ENCODE data around the gene KCNMA1. TPM values are rescaled to one million over a fixed set of nuclear protein-coding genes. Genes with fewer than 3 reads are reported as not detected.

KCNMA1 gene
- total and polyA plus RNA-seq, 5 experiments from 2014 or later, result not detected

DNA sequence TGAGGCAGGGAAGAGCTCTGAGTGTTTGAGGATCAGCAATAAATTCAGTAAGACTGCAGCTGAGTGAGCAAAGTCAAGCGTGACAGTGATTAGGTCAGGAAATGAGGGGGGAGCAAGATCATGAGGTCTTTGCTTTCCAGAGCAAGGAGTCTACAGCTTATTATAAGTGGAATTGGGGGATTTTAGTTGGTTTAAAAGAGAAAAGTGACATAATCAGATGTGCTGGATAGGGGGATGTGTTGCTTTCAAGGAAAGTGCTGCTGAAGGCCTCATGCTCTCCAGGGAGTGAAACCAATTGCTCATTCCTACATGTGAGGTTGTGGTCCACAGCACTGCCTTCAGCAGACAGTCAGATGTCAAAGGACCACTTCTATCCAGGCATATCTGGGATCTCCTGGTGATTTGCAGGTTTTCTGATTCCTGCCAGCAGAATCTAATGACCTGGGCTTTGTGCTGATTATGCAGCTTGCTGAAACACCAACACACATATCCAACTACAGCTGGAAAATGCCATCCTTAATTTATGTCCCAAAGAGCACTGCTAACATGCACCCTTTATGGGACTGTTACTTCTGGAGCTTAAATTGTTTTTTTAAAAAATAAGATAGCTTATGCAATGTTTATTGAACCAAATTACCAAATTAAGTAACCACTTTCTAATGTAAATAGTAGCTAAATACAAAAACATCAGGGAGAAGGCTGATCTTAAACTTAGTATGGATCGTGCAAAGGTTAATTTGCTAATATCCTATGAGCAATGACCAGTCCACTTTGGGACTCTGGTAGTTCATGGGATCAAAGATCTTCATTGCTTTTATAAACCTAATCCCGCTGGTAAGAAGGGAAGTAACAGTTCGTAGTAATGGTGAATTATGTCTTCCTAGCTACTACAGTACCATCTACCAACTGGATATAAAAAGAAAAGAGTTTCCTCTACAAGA, 607.6 kb downstream of the KCNMA1 start:
- DNase-seq (no peak), ATAC-seq (no peak)
- POLR2A ChIA-PET, result interaction anchor here (1.6 kb wide), 1 partner anchor 12 kb away, joined by 5 read pairs; no protein-coding TSS in a partner anchor
- Mint-ChIP-seq H3K4me1 (peaks cover 0 to 10% (median 3%) of the 10 kb centered on the region in 4 donors), H3K27ac (no peak overlapping the region), H3K36me3 (no peaks in the 10 kb centered on the region), H3K27me3 (peaks cover 7 to 38% (median 11%) of the 10 kb centered on the region in 5 donors), H3K4me3 (no peak overlapping the region), H3K9me3 (no peaks in the 10 kb centered on the region)

- Mint-ChIP-seq H3K27ac (no peak overlapping the region), H3K4me1 (peaks cover 0 to 10% (median 2%) of the 10 kb centered on the region in 4 donors), H3K9me3 (peaks cover 0 to 2% (median 0%) of the 10 kb centered on the region in 9 donors), H3K36me3 (no peaks in the 10 kb centered on the region), H3K27me3 (peaks cover 10 to 36% (median 12%) of the 10 kb centered on the region in 5 donors), H3K4me3 (no peak overlapping the region)
- ATAC-seq (no peak), DNase-seq (no peak)
- POLR2A ChIA-PET, result interaction anchor here (1.6 kb wide), 1 partner anchor 14 kb away, joined by 5 read pairs; no protein-coding TSS in a partner anchor
These were observed 609.6 kb downstream of the KCNMA1 start for GRCh38 chr10:77028042-77028441.

- Mint-ChIP-seq H3K27ac (no peak overlapping the region), H3K9me3 (peaks cover 0 to 2% (median 0%) of the 10 kb centered on the region in 9 donors), H3K4me3 (no peak overlapping the region), H3K36me3 (no peaks in the 10 kb centered on the region), H3K4me1 (peaks cover 0 to 10% (median 2%) of the 10 kb centered on the region in 4 donors), H3K27me3 (peaks cover 10 to 32% (median 14%) of the 10 kb centered on the region in 5 donors)
- ATAC-seq, result no peak
- POLR2A ChIA-PET, result no interaction called here
- DNase-seq, result no peak
These were observed 610.0 kb downstream of the KCNMA1 start for GRCh38 chr10:77027576-77027975.

- POLR2A ChIA-PET, result no interaction called here
These were observed 610.5 kb downstream of the KCNMA1 start for GRCh38 chr10:77027141-77027540.

GRCh38 chr10:77026148-77026547, 611.5 kb downstream of the KCNMA1 start:
- Mint-ChIP-seq H3K27me3 (peaks cover 10 to 35% (median 16%) of the 10 kb centered on the region in 5 donors), H3K9me3 (peaks cover 0 to 2% (median 0%) of the 10 kb centered on the region in 9 donors), H3K4me3 (no peak overlapping the region), H3K27ac (no peak overlapping the region), H3K4me1 (peaks cover 0 to 7% (median 2%) of the 10 kb centered on the region in 4 donors), H3K36me3 (no peaks in the 10 kb centered on the region)
- DNase-seq (no peak), ATAC-seq (no peak)
- POLR2A ChIA-PET, result no interaction called here

More at GRCh38 chr10:77027141-77027540, 610.5 kb downstream of the KCNMA1 start:
- ATAC-seq (no peak), DNase-seq (no peak)
- peaks cover 10 to 32% (median 14%) of the 10 kb centered on the region in 5 donors for H3K27me3 Mint-ChIP-seq
- no peaks in the 10 kb centered on the region for H3K36me3 Mint-ChIP-seq
- H3K9me3 Mint-ChIP-seq, result peaks cover 0 to 2% (median 0%) of the 10 kb centered on the region in 9 donors
- H3K4me1 Mint-ChIP-seq, result peaks cover 0 to 8% (median 2%) of the 10 kb centered on the region in 4 donors
- H3K4me3 Mint-ChIP-seq, result no peak overlapping the region
- H3K27ac Mint-ChIP-seq, result no peak overlapping the region

- no peak for ATAC-seq
- H3K36me3 Mint-ChIP-seq, result no peaks in the 10 kb centered on the region
- POLR2A ChIA-PET, result no interaction called here
- H3K4me1 Mint-ChIP-seq, result peaks cover 0 to under 1% (median 0%) of the 10 kb centered on the region in 4 donors
- H3K27ac Mint-ChIP-seq, result no peak overlapping the region
- no peak overlapping the region for H3K4me3 Mint-ChIP-seq
- H3K27me3 Mint-ChIP-seq, result peaks cover 10 to 35% (median 16%) of the 10 kb centered on the region in 5 donors
- H3K9me3 Mint-ChIP-seq, result peaks cover 0 to 2% (median 0%) of the 10 kb centered on the region in 9 donors
- no peak for DNase-seq
These were observed 613.1 kb downstream of the KCNMA1 start for GRCh38 chr10:77024461-77024860.

GRCh38 chr10:77023396-77023795, 614.2 kb downstream of the KCNMA1 start:
- Mint-ChIP-seq H3K27me3 (peaks cover 8 to 30% (median 14%) of the 10 kb centered on the region in 5 donors), H3K36me3 (no peaks in the 10 kb centered on the region), H3K4me1 (no peaks in the 10 kb centered on the region), H3K27ac (no peak overlapping the region), H3K4me3 (no peak overlapping the region), H3K9me3 (peaks cover 0 to 2% (median 0%) of the 10 kb centered on the region in 9 donors)
- POLR2A ChIA-PET, result no interaction called here
- no peak for ATAC-seq
- no peak for DNase-seq

DNA sequence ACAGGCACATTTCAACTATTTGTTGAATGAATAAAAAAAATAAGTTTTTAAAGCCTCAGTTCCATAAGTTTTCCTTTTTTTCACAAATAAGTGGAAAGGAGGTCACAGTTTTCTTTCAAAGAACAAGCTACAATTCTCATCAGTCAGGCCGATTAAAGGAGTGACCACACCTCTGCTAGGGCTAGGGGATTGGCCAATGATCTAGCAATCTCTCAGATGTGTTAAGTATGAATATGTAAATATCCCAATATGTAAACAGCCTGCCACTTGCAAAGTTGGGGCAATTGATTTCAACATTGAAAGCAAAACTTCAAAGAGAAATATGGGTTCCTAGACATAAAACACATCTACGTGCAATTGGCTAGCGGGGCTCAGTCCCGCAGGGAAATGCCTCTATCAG, 614.9 kb downstream of the KCNMA1 start:
- DNase-seq, result no peak
- no peaks in the 10 kb centered on the region for H3K4me1 Mint-ChIP-seq
- H3K4me3 Mint-ChIP-seq, result no peak overlapping the region
- H3K9me3 Mint-ChIP-seq, result peaks cover 0 to 2% (median 0%) of the 10 kb centered on the region in 9 donors
- POLR2A ChIA-PET, result no interaction called here
- H3K27ac Mint-ChIP-seq, result no peak overlapping the region
- peaks cover under 1 to 24% (median 9%) of the 10 kb centered on the region in 5 donors for H3K27me3 Mint-ChIP-seq
- H3K36me3 Mint-ChIP-seq, result no peaks in the 10 kb centered on the region
- ATAC-seq, result no peak

GRCh38 chr10:77021966-77022490, 615.6 kb downstream of the KCNMA1 start:
- H3K27me3 Mint-ChIP-seq, result peaks cover 0 to 24% (median 9%) of the 10 kb centered on the region in 5 donors
- H3K4me1 Mint-ChIP-seq, result no peaks in the 10 kb centered on the region
- ATAC-seq (no peak), DNase-seq (no peak)
- no peaks in the 10 kb centered on the region for H3K36me3 Mint-ChIP-seq
- no peak overlapping the region for H3K4me3 Mint-ChIP-seq
- peaks cover 0 to 2% (median 0%) of the 10 kb centered on the region in 9 donors for H3K9me3 Mint-ChIP-seq
- POLR2A ChIA-PET, result no interaction called here
- no peak overlapping the region for H3K27ac Mint-ChIP-seq

GRCh38 chr10:77020426-77021040, 617.1 kb downstream of the KCNMA1 start:
- ATAC-seq (no peak), DNase-seq (no peak)
- Mint-ChIP-seq H3K27ac (no peak overlapping the region), H3K9me3 (peaks cover 0 to 2% (median 0%) of the 10 kb centered on the region in 9 donors), H3K4me3 (no peak overlapping the region), H3K27me3 (peaks cover 0 to 27% (median 11%) of the 10 kb centered on the region in 5 donors), H3K36me3 (no peaks in the 10 kb centered on the region), H3K4me1 (no peaks in the 10 kb centered on the region)
- POLR2A ChIA-PET, result no interaction called here

GRCh38 chr10:77016855-77017254, 620.8 kb downstream of the KCNMA1 start:
- Mint-ChIP-seq H3K9me3 (no peaks in the 10 kb centered on the region), H3K4me3 (no peak overlapping the region), H3K27ac (no peak overlapping the region), H3K27me3 (peaks cover 3 to 16% (median 5%) of the 10 kb centered on the region in 5 donors), H3K36me3 (no peaks in the 10 kb centered on the region), H3K4me1 (no peaks in the 10 kb centered on the region)
- POLR2A ChIA-PET, result no interaction called here
- DNase-seq, result no peak
- ATAC-seq, result no peak

DNA sequence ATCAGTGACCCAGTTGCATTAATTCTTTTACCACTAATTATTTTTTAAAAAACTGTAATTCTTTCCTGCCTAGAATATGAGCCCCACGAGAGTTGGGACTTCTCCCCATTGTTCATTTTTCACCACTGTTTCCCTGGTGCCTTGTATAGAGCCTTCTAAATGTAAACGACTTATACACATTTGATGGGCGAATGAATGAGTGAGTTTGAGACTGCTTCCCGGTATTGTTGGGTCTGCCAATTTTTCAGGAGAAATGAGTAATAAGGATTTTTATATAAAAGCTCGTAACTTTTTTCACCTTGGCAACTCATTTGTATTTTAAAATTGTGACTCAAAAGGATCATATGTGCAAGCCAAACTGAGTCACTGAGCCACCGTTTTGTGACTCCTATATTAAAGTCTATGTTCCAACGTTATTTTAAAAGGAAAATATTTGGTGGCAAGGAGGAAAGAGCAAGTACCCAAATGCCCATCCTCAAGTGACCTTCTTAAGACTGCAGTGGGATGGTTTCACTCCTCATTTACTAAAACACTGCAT, 621.3 kb downstream of the KCNMA1 start:
- Mint-ChIP-seq H3K27ac (no peak overlapping the region), H3K27me3 (peaks cover 3 to 16% (median 5%) of the 10 kb centered on the region in 5 donors), H3K4me1 (no peaks in the 10 kb centered on the region), H3K36me3 (no peaks in the 10 kb centered on the region), H3K9me3 (no peaks in the 10 kb centered on the region), H3K4me3 (no peak overlapping the region)
- POLR2A ChIA-PET, result no interaction called here
- DNase-seq (no peak), ATAC-seq (no peak)

Measured in naive thymus-derived CD8-positive, alpha-beta T cell (primary cell).